ENCODE measurements around the gene MYPOP.

The MYPOP gene

GRCh38 chr19:45876411-45877197, 25.8 kb downstream of the MYPOP start:
- Histone ChIP-seq H3K36me3 (ENCODE audit: insufficient read depth, low read length) (no peaks in the 10 kb centered on the region), H3K4me3 (ENCODE audit: low read depth in 1 of 2, low read length in 2 of 2) (no peak overlapping the region), H3K79me2 (ENCODE audit: insufficient read depth, low read length) (no peaks in the 10 kb centered on the region), H4K20me1 (ENCODE audit: insufficient read depth, low read length) (peaks cover 6% of the 10 kb centered on the region; the same call in 1 of the 2 replicates), H3K27ac (ENCODE audit: low read length) (no peak overlapping the region), H2AFZ (ENCODE audit: low read depth, low read length) (no peak overlapping the region), H3K9ac (ENCODE audit: low read depth, low read length) (no peak overlapping the region), H3K27me3 (ENCODE audit: insufficient read depth, low read length, poor library complexity) (peaks cover 5% of the 10 kb centered on the region), H3K4me1 (ENCODE audit: insufficient read depth, low read length) (no peaks in the 10 kb centered on the region), H3K4me2 (ENCODE audit: insufficient read depth, low read length) (no peak overlapping the region), H3K9me3 (ENCODE audit: insufficient read depth, low read length, severe bottlenecking) (no peaks in the 10 kb centered on the region)
- no peak for TF ChIP-seq EZH2 (IDR thresholded peaks at IDR 0.05; ENCODE audit: borderline replicate concordance, low read depth, low read length, severe bottlenecking)
- TF ChIP-seq CTCF (IDR thresholded peaks at IDR 0.05; ENCODE audit: borderline replicate concordance, extremely low read depth, low read length, poor library complexity, severe bottlenecking): no peak
- DNase-seq (no peak), ATAC-seq (ENCODE audit: insufficient read depth, low read depth) (no peak)

GRCh38 chr19:45876161-45876410, 26.3 kb downstream of the MYPOP start:
- Histone ChIP-seq H3K4me2 (ENCODE audit: insufficient read depth, low read length) (no peak overlapping the region), H3K36me3 (ENCODE audit: insufficient read depth, low read length) (no peaks in the 10 kb centered on the region), H3K9me3 (ENCODE audit: insufficient read depth, low read length, severe bottlenecking) (no peaks in the 10 kb centered on the region), H3K4me3 (ENCODE audit: low read depth in 1 of 2, low read length in 2 of 2) (no peak overlapping the region), H3K79me2 (ENCODE audit: insufficient read depth, low read length) (no peaks in the 10 kb centered on the region), H4K20me1 (ENCODE audit: insufficient read depth, low read length) (peaks cover 2% of the 10 kb centered on the region; the same call in 1 of the 2 replicates), H3K4me1 (ENCODE audit: insufficient read depth, low read length) (no peaks in the 10 kb centered on the region), H2AFZ (ENCODE audit: low read depth, low read length) (no peak overlapping the region), H3K27ac (ENCODE audit: low read length) (no peak overlapping the region), H3K9ac (ENCODE audit: low read depth, low read length) (no peak overlapping the region), H3K27me3 (ENCODE audit: insufficient read depth, low read length, poor library complexity) (peaks cover 5% of the 10 kb centered on the region)
- DNase-seq (no peak), ATAC-seq (ENCODE audit: insufficient read depth, low read depth) (0 out of 3 replicates have a peak, but pooled peaks have one; percentile 44)
- no peak for TF ChIP-seq EZH2 (IDR thresholded peaks at IDR 0.05; ENCODE audit: borderline replicate concordance, low read depth, low read length, severe bottlenecking)
- TF ChIP-seq CTCF (IDR thresholded peaks at IDR 0.05; ENCODE audit: borderline replicate concordance, extremely low read depth, low read length, poor library complexity, severe bottlenecking): no peak

GRCh38 chr19:45874620-45874966, 27.8 kb downstream of the MYPOP start:
- H3K4me3 ChIP-seq (ENCODE audit: low read depth in 1 of 2, low read length in 2 of 2): no peak overlapping the region
- no peak for TF ChIP-seq CTCF (IDR thresholded peaks at IDR 0.05; ENCODE audit: borderline replicate concordance, extremely low read depth, low read length, poor library complexity, severe bottlenecking)
- TF ChIP-seq EZH2 (IDR thresholded peaks at IDR 0.05; ENCODE audit: borderline replicate concordance, low read depth, low read length, severe bottlenecking): no peak
- no peak overlapping the region for H3K9ac ChIP-seq (ENCODE audit: low read depth, low read length)
- no peak for DNase-seq
- no peak overlapping the region for H2AFZ ChIP-seq (ENCODE audit: low read depth, low read length)
- no peaks in the 10 kb centered on the region for H3K9me3 ChIP-seq (ENCODE audit: insufficient read depth, low read length, severe bottlenecking)
- H3K27ac ChIP-seq (ENCODE audit: low read length): no peak overlapping the region
- no peak for ATAC-seq (ENCODE audit: insufficient read depth, low read depth)
- no peak overlapping the region for H3K4me2 ChIP-seq (ENCODE audit: insufficient read depth, low read length)
- H3K36me3 ChIP-seq (ENCODE audit: insufficient read depth, low read length): no peaks in the 10 kb centered on the region
- H3K27me3 ChIP-seq (ENCODE audit: insufficient read depth, low read length, poor library complexity): peaks cover 5% of the 10 kb centered on the region
- no peaks in the 10 kb centered on the region; the same call in 1 of the 2 replicates for H4K20me1 ChIP-seq (ENCODE audit: insufficient read depth, low read length)
- no peaks in the 10 kb centered on the region for H3K79me2 ChIP-seq (ENCODE audit: insufficient read depth, low read length)
- no peaks in the 10 kb centered on the region for H3K4me1 ChIP-seq (ENCODE audit: insufficient read depth, low read length)

Measured in DND-41 (cell line).